HG02840 (cell line): ENCODE data around the gene POLQ.
"Not testable (repeated sequence)": the region's sequence is repeated elsewhere in the genome, so short reads cannot be mapped to it uniquely, and the experiment has no call there.

Source experiments
- ATAC-seq: cut with Tn5 transposase; IDR thresholded peaks from one replicate; pipeline ENCODE4 v1.9.1; 2021; ENCODE audit warnings: mild to moderate bottlenecking, moderate library complexity, moderate number of reproducible peaks; ENCODE audit not compliant: unreplicated experiment, low FRiP score

The POLQ gene

DNA sequence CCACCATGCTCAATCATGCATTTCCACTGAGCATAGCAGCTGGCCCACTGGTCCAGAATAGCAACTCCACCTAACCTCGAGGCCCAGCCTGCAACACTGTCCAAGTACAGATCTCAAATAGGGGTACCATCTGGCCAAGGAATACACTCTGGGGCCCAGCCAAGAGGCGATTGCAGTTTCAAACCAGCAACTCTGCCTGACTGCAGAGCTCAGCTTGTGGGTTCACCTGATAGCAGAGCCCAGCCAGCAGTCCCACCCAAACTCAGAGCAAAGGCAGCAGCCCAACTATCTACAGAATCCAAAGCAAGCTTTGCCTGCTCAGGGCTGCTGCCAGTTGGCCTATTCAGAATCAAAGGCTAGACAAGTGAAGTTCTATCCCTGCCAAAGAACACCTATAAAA lies 30.5 kb downstream of the POLQ start:
- no peak for ATAC-seq

DNA sequence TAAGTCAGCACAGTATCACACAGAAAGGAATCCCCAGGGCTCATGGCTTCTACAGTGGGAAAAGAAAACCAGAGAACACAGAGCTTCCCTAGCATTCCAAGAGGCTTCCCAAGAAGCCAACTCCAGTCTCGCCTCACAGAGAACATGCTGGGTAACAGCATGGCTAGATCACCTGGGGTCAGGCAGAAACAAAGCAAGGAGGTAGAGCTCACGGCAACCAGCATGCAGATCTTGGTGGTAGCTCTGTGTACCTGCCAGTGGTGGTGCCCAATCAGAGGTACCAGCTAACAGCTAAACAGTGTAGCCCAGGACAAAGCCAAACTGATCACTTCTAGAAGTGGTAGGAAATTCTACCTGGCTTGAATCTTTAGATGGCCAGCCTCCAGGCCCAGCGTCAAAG lies 31.3 kb downstream of the POLQ start:
- no peak for ATAC-seq

DNA sequence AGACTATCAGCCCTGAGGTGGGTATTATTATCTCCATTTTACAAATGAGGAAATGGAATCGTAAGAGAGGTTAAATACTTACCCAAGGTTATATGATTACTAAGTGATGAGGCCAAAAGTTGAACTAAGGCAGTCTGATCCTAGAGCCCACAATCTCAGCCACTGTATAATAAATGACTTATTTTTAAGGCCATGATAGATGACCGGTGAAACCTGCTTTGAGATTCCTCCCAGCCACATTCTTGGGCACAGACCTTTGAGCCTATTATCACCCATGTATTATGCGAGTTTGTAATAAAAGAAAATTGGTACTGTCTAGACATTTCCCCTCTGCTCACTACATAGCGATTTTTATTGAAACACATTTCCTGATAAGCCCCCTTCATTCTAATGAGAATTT lies 37.4 kb downstream of the POLQ start:
- no peak for ATAC-seq

DNA sequence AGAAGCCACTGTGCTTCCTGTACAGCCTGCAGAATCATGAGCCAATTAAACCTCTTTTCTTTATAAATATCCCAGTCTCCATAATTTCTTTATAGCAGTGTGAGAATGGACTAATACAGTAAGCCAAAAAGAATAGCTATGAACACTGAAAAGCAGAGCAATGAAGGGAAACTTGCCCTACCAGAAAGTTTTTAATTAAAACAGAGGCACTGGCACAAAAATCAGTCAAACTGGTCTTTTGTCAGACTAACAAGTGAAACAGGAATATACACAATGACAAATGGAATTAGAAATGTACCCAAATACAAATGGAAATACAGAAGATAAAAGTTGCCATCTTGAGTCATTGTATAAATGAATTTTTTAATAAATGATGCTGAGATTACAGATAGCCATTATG lies 40.5 kb downstream of the POLQ start:
- no peak for ATAC-seq

DNA sequence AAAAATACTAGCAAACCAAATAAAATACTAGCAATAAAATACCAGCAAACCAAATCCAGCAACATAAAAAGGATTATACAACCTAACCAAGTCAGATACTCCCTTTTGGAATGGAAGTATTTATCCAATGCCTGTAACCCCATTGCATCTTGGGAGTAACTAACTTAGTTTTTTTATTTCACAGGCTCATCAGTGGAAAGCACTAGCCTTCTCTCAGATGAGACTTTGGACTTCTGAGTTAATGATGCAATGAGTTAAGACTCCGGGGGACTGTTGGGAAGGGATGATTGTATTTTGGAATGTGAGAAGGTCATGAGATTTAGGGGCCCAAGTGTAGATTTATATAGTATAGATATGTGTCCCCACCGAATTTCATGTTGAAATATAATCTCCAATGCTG lies 41.2 kb downstream of the POLQ start:
- no peak for ATAC-seq

DNA sequence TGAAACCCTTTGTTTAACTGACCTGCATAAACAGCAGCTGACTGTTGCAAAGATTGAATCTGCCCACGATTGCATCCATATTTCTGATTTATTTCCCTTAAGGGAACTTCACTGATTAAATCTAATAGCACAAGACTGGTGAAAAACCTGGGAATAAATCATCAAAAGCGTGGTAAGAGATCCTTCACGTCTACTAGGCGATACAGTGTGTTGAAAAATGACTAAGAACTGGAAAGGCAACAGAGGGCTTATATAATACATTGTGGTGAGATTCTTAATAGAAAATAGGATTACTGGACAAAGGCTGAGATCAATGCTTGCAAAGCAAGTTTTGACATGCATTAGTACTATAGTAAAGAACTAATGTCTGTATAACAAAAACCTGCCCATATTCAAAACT lies 49.0 kb downstream of the POLQ start:
- ATAC-seq: no peak

DNA sequence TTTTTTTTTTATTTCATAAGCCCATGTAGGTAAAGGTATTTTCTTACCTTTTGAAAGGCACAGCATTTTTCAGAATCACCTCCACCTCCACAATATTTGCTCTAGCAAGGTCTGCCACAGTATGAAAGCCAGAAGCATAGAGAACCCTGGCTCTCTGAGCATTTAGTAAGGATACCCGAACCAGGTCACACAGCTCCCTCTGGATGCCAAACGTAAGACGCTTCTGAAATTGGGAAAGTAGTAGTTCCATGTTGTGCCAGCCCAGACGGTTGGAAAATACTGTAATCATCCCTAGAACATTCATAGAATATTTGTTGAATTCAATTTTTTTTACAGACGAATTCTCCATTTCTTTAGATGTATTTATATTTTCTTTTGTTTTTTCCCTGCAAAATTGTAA lies 52.4 kb downstream of the POLQ start:
- no peak for ATAC-seq

DNA sequence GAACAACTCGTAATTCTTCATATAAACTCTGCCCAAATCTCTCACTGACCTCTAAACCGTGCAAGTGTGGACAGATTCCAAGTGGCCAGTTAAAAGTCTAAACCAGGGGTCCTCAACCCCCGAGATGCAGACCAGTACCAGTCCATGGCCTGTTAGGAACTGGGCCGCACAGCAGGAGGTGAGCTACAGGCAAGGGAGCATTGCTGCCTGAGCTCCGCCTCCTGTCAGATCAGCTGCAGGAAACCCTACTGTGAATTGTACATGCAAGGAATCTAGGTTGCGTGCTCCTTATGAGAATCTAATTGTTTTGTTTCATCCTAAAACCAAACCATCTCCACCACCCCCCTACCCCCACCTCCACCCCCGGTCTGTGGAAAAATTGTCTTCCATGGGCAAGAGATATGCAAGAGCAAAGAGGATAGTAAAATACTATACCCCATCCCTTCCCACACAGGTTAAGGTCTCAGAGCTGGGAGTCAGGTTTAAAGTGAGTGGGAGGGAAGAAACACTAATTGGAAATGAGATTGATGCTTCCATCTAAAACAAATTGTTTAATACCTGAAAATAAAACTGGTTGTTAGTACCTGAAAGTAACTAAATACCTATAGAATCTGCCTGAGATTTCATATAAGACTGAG lies 54.0 kb downstream of the POLQ start:
- ATAC-seq: no peak

DNA sequence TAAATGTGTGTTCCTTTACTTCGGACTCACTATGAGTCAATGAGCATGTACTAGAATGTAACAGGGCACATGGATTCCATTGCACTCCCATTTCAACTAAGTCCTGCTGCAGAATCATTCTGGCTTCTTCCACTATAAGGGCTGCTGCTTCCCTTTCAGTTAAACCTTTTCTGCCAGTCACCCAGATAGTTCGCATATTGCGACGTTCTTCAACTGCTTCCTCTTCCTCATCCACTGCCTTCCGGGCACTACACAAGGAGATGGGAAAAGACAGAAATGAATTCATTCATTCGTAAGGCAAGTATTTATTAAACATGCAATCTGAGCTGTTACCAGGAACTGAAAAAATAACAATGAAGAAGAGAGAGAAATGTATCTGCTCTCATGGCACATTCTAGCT lies 55.6 kb downstream of the POLQ start:
- ATAC-seq: no peak

DNA sequence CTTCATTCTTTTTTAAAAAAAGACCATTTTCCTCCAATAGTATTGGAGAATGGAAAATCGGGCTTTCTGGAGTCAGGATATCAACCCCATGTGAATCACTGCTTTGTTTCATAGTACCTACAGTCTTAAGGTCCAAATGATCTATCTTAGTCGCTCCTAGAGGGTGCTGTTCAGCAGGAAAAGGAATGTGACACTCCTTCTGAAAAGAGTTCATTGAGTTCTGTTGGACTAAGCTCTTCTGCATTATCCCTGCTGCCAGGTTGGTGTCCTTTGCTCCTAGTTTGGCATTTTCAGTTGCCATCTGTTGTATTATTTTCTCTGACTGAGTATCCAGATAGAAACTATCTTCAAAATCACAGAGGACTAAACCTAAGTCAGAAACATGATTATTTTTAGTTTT lies 57.2 kb downstream of the POLQ start:
- no peak for ATAC-seq

DNA sequence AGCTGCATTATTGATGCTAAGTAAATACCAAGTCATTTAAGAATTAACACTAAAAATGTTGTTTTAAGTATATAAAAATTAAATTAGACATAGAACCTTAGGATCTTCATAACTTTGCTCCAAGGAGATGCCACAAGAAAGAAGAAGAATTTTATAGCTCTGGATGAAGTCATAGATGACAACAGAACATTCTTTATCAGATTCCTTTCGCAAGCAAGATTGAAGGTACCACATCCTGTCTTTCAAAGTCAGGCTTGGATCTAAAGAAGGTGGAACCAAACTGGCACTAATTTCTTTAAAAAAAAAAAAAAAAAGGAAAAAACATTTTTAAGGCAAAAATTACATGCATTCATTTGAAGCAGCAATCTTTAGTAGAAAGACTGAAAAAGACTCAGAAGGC lies 62.5 kb downstream of the POLQ start:
- no peak for ATAC-seq

DNA sequence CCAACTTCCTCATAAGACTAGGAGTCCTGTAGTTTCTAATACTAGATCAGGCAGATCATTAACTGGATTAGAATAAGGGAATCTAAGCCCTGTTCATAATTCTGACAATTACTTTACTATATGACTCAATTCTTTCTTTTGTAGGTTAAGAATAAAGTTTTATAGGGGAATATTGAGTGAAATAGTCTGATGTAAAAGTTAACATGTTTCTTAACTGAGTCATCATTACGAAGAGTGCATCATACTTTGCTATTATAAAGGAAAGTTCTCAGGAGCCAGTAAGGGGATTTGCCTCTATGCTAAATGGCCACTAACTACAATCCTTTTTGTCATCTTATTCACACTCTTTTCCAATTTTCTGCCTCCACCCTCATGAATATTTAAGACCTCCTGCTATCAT lies 63.1 kb downstream of the POLQ start:
- ATAC-seq: no peak

DNA sequence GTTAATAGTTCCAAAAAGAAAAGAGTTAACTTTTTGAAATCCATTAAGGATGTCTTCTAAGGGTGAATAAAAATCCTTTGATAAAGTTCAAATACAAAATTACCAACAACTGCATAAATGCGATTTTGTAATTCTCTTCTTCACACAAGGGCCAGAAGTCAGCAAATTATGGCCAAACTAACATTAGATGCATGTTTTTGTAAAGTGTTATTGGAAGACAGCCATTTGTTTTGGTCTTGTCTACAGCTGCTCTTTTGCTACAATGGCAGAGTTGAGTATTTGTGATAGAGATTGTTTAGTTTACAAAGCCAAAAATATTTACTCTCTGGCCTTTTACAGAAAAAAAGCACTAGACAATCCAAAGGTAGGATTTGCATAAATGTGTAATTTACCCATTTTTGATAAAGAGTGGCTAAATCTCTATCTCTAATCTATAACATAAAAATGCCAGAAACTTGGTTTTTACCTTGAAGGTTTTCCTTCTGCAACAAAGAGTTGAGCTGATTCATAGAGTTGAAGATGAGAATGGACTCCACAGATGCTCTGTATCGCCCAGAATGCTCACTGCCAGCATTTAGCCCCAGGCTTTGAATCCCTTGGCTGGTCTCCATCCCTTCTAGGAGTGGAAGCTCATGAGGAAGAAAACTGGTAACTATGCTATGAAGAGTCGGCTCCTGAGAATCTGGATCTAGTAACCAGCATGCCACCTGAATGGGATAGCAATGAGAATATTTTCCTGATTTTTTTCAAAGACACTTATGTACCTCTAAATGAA lies 64.5 kb downstream of the POLQ start:
- ATAC-seq: no peak

DNA sequence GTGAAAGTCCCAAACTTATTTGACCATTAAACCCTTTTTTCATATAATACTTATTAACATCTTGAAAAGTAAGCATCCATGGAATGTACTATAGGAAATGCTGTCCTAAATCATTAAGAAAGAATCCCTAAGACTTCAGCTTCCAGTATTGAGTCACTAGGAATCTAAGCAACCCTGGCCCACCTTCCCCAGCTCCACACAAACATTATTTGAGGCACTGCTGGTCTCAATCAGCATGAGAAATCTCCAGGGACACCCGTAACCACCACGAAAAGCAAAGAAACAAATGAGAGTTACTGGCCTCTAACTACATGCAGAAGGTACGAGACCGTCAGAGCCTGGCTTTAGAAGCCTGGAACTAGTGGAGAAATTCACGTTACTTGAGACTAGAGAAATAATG lies 68.2 kb downstream of the POLQ start:
- no peak for ATAC-seq

DNA sequence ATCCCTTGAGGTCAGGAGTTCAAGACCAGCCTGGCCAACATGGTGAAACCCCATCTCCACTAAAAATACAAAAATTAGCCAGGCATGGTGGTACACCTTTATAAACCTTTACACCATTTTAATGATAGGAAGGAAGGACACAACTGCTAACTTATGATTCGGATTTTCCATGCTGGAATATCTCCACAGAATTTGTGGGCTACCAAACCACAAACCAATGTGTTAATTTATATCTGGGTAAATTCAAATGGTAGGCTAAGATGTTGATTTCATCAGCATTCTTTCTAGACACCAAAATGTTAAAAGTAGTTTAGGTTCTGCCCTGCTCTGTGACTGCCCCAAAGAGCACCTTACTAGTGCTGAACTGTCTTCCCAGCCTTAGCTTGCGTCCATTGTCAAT lies 72.8 kb downstream of the POLQ start:
- ATAC-seq: no peak

DNA sequence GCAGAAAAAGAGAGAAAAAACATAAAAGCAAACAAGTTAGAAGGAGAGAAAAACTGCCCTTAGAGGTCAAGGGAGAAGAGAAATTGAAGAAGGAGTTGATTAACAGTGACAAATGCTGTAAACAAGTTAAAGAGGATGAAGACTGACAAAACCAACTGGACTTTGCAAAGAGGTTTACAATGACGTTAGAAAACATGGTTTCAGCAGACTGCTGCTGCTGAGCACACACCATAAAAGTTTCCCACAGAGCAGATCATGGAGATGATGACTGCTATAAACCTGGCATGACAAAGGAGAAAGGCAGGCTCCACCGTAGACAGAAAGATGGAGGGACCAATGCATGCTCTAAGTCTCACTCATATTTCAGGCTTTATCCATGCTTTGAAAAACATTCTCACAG lies 78.7 kb downstream of the POLQ start:
- ATAC-seq: no peak

DNA sequence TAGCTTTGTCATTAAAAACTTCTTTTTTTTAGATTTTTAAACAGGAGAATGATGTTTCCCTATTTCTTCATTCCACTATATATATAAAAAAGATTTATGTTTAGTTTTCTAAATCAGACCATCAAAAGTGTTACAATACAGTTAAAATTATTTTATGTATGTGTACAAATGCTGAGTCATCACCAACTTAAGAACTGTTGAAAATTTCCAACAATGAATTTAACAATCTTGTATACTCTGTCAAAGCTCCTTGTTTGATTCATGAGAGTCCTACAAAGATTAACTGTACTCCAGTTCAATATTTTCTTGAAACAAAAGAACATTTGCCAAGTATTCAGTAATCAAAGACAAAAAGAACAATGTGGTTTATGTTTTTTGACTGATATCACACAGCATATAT lies 82.0 kb downstream of the POLQ start:
- ATAC-seq: no peak

DNA sequence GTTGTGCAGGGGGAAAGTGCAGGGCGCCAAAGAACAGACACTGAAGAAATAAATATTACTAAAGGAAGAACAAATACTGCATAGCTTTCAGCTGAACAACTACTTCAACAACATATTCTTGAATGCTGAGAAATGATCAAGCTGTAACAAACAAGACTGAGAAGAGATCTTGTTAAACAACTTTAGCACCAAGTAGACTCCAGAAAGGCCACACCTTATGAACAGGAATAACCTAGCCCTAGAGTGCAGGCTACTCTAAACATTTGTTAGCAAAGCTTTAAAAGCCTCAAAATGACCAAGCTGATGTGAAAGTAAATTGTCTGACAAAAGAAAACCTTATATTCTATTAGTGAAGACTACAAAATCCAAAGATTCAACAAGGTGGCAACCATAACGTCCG lies 83.2 kb downstream of the POLQ start:
- ATAC-seq: no peak

DNA sequence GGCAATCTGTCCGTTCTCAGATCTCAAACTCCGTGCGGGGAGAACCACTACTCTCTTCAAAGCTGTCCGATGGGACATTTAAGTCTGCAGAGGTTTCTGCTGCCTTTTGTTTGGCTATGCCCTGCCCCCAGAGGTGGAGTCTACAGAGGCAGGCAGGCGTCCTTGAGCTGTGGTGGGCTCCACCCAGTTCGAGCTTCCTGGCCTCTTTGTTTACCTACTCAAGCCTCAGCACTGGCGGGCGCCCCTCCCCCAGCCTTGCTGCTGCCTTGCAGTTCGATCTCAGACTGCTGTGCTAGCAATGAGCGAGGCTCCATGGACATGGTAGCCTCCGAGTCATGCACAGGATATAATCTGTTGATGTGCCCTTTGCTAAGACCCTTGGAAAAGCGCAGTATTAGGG lies 94.0 kb downstream of the POLQ start:
- not testable (repeated sequence) for ATAC-seq

DNA sequence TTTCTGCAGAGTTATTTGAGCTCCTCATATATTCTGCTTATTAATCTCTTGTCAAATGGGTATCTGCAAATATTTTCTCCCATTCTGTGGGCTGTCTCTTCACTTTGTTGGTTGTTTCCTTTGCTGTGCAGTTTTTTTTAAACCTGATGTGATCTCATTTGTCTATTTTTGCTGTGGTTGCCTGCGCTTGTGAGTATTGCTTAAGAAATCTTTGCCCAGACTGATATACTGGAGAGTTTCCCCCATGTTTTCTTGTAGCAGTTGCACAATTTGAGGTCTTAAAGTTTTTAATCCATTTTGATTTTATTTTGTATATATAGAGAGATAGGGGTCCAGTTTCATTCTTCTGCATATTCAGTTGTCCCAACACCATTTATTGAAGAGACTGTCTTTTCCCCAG lies 102.3 kb downstream of the POLQ start:
- ATAC-seq: no peak

DNA sequence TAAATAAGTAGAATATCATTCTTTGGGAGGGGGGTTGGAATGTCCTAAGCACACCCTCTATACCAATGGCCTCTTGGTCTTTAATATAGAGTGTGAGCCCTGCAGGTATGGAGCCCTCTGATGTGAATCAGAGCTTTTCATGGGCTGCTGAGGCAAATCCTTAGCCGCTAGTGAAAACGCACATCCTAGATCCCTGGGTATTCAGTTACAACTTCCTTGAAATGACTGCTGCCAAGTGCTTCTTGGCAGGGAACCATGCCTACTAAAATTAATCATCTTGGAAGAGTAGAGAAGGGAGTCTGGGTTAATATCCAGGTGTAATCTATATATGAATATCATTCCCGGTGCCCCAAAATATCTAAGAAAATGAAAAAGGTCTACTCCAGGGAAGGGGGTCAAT lies 109.1 kb downstream of the POLQ start:
- no peak for ATAC-seq

DNA sequence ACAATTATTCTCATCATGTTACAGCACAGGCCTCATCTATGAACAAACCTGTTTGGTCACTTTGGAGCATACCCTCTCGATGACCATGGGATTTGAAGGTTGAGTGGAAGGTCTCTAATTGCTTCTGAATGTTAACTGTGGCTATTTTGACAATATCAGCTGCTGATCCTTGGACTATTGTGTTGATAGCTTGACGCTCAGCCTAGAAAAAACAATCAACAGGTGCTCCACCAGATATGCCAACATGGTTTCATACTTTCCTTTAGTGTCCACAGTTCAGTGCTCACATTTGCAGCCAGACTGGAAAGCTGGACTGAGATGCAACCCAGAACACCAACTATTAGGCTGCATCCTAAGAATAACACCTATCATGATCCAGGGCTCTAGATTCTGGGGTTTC lies 109.7 kb downstream of the POLQ start:
- no peak for ATAC-seq
